ENCODE results near the gene INPP4B.

Gene INPP4B

DNA sequence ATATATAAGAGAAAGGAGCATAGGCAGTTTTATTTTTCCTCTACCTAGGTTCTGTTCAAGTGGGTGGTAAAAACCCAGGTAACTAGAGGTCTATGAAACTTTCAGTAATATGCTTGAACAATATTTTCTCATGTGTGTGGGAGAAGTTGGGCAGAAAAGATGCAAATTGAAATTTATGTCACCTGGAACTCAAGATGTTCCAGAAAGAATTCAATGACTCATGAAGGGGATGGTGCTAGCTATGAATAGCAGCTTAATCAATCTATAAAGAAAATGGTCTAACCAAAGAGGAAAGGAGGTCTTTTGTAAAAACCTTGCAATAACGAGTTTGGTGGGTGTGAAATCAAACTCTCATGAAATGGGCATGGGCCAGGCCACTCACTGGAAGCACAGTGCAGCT is 263.8 kb downstream of the INPP4B start:
- TF ChIP-seq, protein P1, sequence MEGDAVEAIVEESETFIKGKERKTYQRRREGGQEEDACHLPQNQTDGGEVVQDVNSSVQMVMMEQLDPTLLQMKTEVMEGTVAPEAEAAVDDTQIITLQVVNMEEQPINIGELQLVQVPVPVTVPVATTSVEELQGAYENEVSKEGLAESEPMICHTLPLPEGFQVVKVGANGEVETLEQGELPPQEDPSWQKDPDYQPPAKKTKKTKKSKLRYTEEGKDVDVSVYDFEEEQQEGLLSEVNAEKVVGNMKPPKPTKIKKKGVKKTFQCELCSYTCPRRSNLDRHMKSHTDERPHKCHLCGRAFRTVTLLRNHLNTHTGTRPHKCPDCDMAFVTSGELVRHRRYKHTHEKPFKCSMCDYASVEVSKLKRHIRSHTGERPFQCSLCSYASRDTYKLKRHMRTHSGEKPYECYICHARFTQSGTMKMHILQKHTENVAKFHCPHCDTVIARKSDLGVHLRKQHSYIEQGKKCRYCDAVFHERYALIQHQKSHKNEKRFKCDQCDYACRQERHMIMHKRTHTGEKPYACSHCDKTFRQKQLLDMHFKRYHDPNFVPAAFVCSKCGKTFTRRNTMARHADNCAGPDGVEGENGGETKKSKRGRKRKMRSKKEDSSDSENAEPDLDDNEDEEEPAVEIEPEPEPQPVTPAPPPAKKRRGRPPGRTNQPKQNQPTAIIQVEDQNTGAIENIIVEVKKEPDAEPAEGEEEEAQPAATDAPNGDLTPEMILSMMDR (IDR thresholded peaks at IDR 0.05; ENCODE audit: low read depth, low read length), result no peak
- no peak for DNase-seq (ENCODE audit: low read depth in 2 of 2)
- no peak overlapping the region for H3K4me3 ChIP-seq (replicated peaks in 1 of 2; ENCODE audit: low read depth in 2 of 2, low read length in 2 of 2)

DNA sequence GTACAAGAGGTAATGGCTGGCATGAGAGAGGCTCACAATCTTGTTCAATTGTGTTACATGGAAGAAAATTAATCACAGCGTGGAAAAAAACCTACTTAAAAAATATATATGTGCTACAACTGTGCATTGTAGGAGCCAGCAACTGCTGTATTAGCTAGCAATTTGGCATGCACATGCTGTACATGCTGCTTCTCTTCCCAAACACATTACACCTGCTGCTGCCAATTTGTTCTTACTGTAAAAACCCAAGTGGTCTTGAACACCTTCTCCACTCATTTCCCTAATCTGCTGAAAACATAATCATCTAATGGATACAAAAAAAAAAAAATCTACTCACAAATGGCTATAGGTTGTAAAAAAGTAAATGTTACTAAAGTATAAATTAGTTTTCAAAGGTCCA is 264.2 kb downstream of the INPP4B start:
- TF ChIP-seq, protein P1 (IDR thresholded peaks at IDR 0.05; ENCODE audit: low read depth, low read length), result no peak
- H3K4me3 ChIP-seq (replicated peaks in 1 of 2; ENCODE audit: low read depth in 2 of 2, low read length in 2 of 2), result no peak overlapping the region
- no peak for DNase-seq (ENCODE audit: low read depth in 2 of 2)

DNA sequence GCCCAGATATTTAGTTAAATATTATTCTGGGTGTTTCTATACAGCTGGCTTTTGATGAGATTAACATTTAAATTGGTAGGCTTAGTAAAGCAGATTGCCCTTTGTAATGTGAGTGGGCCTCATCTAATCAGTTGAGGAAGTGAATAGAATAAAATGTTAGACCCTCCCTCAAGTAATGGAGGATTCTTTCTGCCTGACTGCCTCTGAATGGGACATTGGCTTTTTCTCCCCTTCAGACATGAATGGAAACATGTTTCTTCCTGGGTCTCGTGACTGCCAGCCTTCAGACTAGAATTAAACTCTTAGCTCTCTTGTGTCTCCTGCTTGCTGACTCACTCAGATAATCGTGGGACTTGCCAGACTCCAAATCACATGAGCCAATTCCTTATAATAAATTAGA is 266.7 kb downstream of the INPP4B start:
- TF ChIP-seq, protein P1 (IDR thresholded peaks at IDR 0.05; ENCODE audit: low read depth, low read length), result no peak
- DNase-seq (ENCODE audit: low read depth in 2 of 2), result no peak

DNA sequence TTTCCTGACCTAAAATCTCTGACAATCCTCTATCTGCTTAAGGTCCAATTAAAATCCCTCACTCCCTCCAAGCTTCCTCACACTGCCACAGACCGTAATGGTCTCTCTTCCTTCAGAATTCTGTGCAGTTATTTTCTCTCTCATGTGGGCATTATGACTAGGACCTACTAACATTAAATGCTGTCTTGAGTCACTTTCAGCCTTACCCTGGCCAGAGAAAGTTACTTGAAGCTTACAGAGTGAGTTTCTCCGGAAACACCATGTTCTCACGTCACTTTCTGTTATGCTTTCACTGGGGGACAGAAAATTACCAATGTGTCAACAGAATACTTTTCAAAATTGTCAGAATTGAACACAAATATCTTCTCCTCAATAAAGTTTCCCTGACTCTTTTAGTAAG is 271.8 kb downstream of the INPP4B start:
- TF ChIP-seq, protein P1 (IDR thresholded peaks at IDR 0.05; ENCODE audit: low read depth, low read length), result no peak
- DNase-seq (ENCODE audit: low read depth in 2 of 2), result no peak
- no peak overlapping the region for H3K4me3 ChIP-seq (replicated peaks in 1 of 2; ENCODE audit: low read depth in 2 of 2, low read length in 2 of 2)

More for the DNA sequence above, 266.7 kb downstream of the INPP4B start:
- H3K4me3 ChIP-seq (replicated peaks in 1 of 2; ENCODE audit: low read depth in 2 of 2, low read length in 2 of 2), result no peak overlapping the region

DNA sequence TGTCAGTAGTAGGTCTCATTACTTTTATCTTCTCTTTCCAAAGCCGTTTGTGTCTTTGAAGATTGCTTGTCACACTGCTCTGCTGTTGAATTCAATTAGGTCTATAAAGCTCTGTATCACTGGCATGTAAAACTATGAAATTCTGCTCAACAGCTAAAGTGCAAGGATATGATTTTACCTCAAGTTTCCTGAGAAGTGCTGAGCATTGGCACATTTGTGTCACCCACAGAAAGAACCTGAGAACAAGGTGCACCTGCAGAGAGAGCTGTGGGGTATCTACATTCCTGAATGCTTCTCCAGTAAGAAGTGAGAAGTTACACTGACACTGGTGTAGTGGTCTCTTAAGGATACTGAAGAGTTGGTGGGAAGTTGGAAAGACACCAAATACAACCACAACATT is 274.0 kb downstream of the INPP4B start:
- TF ChIP-seq, protein P1 (IDR thresholded peaks at IDR 0.05; ENCODE audit: low read depth, low read length), result no peak
- no peak for DNase-seq (ENCODE audit: low read depth in 2 of 2)
- H3K4me3 ChIP-seq (replicated peaks in 1 of 2; ENCODE audit: low read depth in 2 of 2, low read length in 2 of 2), result no peak overlapping the region

DNA sequence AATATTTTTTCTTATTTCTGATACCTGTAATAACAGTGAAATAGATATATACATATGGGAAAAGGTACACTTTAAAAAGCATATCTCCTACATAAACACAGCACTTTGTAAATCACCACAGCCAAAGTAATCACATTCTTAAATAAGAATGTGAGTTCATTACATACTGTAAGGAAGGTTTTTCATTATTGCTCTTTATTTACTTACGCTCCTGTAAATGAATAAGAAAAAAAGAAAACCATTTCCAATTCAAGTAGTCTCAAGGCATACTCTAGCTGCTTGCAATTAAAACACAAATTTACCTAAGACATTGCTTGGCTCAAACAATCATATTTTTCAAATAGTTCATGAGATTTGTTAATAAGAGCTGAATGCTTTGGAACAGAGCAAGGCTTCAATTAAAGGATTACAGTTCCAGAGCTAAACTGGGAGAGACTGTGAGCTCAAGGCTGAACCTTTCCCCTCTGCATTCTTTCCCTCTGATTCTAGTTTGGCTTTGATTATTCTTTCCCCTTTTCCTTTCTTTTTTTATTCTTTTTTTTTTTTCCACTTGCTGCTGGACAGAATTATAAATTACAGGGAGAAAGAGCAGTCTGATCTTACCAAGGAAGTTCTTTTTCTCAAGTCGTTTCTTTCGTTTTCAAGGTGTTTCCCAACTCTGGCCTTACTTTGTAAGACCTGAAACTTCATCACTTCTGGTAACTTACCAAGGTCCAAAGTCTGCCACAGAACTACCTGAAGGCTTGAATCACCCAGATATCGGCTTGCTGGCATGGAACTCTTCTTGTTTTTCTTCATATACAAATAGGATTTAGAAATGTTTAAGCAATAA is 278.3 kb downstream of the INPP4B start:
- DNase-seq (ENCODE audit: low read depth in 2 of 2), result peak; percentile 22 to 25
- TF ChIP-seq, protein P1 (IDR thresholded peaks at IDR 0.05; ENCODE audit: low read depth, low read length), result no peak
- H3K4me3 ChIP-seq (replicated peaks in 1 of 2; ENCODE audit: low read depth in 2 of 2, low read length in 2 of 2), result no peak overlapping the region
